ENCODE results near the gene NFKBIL1. TPM values are rescaled to one million over a fixed set of nuclear protein-coding genes. Genes with fewer than 3 reads are reported as not detected.

Gene NFKBIL1, protein sequence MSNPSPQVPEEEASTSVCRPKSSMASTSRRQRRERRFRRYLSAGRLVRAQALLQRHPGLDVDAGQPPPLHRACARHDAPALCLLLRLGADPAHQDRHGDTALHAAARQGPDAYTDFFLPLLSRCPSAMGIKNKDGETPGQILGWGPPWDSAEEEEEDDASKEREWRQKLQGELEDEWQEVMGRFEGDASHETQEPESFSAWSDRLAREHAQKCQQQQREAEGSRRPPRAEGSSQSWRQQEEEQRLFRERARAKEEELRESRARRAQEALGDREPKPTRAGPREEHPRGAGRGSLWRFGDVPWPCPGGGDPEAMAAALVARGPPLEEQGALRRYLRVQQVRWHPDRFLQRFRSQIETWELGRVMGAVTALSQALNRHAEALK
- 23.2 and 33.2 TPM in 2 replicates for total RNA-seq

GRCh38 chr6:31546958-31547726, at the start of gene NFKBIL1:
Gene NFKBIL1 (plus strand): TSS chr6:31547608. CDS start chr6:31547695, 87 bp downstream.

DNA sequence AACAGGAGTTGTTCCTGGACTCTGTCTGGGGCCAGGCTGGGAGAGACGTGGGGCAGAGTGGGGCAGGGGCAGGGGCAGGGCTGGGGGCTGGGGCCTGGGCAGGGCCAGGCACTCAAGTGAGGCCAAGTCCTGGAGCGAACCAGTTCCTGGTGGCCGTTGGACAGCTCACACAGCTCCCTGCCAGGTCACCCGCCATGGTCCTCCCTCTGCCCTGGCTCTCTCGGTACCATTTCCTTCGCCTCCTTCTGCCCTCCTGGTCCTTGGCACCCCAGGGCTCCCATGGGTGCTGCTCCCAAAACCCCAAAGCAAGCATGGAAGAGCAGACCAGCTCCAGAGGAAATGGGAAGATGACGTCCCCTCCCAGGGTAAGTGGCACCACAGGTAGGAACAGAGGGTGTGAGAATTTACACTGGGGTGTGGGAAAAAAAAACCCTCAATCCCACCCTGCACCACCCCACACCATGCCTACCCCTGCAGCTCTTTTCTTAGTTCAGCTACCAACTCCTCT, 18.5 kb upstream of the NFKBIL1 start, which contains the start of gene MCCD1:
MCCD1 (plus strand) TSS at position 142 of the 508 bp plus-strand sequence; CDS start at position 195, 53 bp downstream.

GRCh38 chr6:31541658-31542521, 5.5 kb upstream of the NFKBIL1 start, which contains the start of gene DDX39B:
Gene DDX39B (minus strand): TSS chr6:31542003. CDS start chr6:31540532, 1,471 bp downstream.

DNA sequence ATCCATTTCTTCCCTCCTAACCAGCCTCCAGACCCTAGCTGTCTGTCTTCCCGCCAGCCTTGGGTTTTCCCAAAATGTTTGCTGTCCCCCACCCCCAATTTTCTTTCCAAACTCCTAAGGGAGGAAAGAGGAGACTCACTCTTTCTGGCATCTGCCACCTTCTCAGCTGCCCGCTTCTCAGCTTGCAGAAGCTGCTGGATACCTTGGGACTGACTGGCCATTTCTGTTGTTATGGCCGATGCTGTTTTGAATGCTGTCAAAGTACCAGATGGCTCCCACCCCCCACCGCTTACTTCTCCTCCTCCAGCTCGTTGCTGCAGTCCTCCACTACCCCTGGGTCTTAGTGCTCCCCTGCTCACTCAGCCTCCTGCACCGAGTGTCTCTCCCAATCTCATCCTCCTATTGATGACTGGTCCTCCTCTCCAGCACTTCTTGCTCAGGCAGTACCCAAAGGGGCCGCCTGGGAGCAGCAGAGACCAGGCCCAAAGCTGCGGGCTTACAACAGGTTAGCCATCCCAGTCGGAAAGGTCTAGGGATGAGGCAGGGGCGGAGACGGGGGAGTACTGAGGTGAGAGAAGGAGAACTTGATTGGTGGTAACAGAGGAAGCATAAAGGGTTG, 960 bp upstream of the NFKBIL1 start, which contains the start of gene ATP6V1G2:
ATP6V1G2 (minus strand) TSS at position 270 of the 619 bp plus-strand sequence; CDS start at position 221, 49 bp downstream.

DNA sequence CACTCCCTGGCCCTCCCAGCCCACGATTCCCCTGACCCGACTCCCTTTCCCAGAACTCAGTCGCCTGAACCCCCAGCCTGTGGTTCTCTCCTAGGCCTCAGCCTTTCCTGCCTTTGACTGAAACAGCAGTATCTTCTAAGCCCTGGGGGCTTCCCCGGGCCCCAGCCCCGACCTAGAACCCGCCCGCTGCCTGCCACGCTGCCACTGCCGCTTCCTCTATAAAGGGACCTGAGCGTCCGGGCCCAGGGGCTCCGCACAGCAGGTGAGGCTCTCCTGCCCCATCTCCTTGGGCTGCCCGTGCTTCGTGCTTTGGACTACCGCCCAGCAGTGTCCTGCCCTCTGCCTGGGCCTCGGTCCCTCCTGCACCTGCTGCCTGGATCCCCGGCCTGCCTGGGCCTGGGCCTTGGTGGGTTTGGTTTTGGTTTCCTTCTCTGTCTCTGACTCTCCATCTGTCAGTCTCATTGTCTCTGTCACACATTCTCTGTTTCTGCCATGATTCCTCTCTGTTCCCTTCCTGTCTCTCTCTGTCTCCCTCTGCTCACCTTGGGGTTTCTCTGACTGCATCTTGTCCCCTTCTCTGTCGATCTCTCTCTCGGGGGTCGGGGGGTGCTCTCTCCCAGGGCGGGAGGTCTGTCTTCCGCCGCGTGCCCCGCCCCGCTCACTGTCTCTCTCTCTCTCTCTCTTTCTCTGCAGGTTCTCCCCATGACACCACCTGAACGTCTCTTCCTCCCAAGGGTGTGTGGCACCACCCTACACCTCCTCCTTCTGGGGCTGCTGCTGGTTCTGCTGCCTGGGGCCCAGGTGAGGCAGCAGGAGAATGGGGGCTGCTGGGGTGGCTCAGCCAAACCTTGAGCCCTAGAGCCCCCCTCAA, 24.9 kb downstream of the NFKBIL1 start, which contains the start of gene LTA:
LTA (plus strand) TSS at position 249 of the 871 bp plus-strand sequence; CDS start at position 703, 454 bp downstream.

DNA sequence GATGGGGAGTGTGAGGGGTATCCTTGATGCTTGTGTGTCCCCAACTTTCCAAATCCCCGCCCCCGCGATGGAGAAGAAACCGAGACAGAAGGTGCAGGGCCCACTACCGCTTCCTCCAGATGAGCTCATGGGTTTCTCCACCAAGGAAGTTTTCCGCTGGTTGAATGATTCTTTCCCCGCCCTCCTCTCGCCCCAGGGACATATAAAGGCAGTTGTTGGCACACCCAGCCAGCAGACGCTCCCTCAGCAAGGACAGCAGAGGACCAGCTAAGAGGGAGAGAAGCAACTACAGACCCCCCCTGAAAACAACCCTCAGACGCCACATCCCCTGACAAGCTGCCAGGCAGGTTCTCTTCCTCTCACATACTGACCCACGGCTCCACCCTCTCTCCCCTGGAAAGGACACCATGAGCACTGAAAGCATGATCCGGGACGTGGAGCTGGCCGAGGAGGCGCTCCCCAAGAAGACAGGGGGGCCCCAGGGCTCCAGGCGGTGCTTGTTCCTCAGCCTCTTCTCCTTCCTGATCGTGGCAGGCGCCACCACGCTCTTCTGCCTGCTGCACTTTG, 28.0 kb downstream of the NFKBIL1 start, which contains the start of gene TNF:
TNF (plus strand) TSS at position 231 of the 567 bp plus-strand sequence; CDS start at position 408, 177 bp downstream.

GRCh38 chr6:31582230-31582643, 34.8 kb downstream of the NFKBIL1 start, which contains the start of gene LTB:
Gene LTB (minus strand): TSS chr6:31582424. CDS start chr6:31582417, 7 bp downstream.

GRCh38 chr6:31586008-31586407, 38.6 kb downstream of the NFKBIL1 start, which contains the start of gene LST1:
Gene LST1 (plus strand): TSS chr6:31586277. CDS start chr6:31587300, 1,023 bp downstream.

Small RNA genes within 50 kb of the gene (small RNA-seq; reads per million reads assigned to genes)
- not detected for gene AL663061.1
- gene SNORD117: 2,629 reads per million, percentile 100 among the genes with 10 or more reads in this experiment
- not detected for gene SNORD84

Other genes starting within 250 kb of the NFKBIL1 start
- gene HLA-B, start 190.4 kb upstream of the NFKBIL1 start, total RNA-seq: 380 and 623 TPM in 2 replicates
- gene MICA, start 144.0 kb upstream of the NFKBIL1 start, total RNA-seq: 25.7 and 27.1 TPM in 2 replicates
- 12.9 and 15.9 TPM in 2 replicates for gene MICB, start 49.5 kb upstream of the NFKBIL1 start, total RNA-seq
- not detected in 2 replicates for gene MCCD1, start 18.6 kb upstream of the NFKBIL1 start, total RNA-seq
- gene DDX39B, start 5.6 kb upstream of the NFKBIL1 start, total RNA-seq: 309 and 338 TPM in 2 replicates
- gene ATP6V1G2, start 1.0 kb upstream of the NFKBIL1 start, total RNA-seq: 3.4 and 5.7 TPM in 2 replicates
- gene LTA, start 24.7 kb downstream of the NFKBIL1 start, total RNA-seq: not detected in 2 replicates
- 0.16 TPM in 1 of 2 replicates, not detected in the other for gene TNF, start 28.0 kb downstream of the NFKBIL1 start, total RNA-seq
- not detected in 2 replicates for gene LTB, start 34.8 kb downstream of the NFKBIL1 start, total RNA-seq
- gene LST1, start 38.7 kb downstream of the NFKBIL1 start, total RNA-seq: not detected in 2 replicates
- gene NCR3, start 45.4 kb downstream of the NFKBIL1 start, total RNA-seq: not detected in 2 replicates
- not detected in 2 replicates for gene AIF1, start 67.6 kb downstream of the NFKBIL1 start, total RNA-seq
- gene PRRC2A, start 73.1 kb downstream of the NFKBIL1 start, total RNA-seq: 85.5 and 86.8 TPM in 2 replicates
- gene BAG6, start 105.1 kb downstream of the NFKBIL1 start, total RNA-seq: 203 and 221 TPM in 2 replicates
- gene APOM, start 108.3 kb downstream of the NFKBIL1 start, total RNA-seq: 0.65 and 1.2 TPM in 2 replicates
- 24.4 and 24.5 TPM in 2 replicates for gene C6orf47, start 113.2 kb downstream of the NFKBIL1 start, total RNA-seq
- 18.5 and 18.8 TPM in 2 replicates for gene GPANK1, start 117.4 kb downstream of the NFKBIL1 start, total RNA-seq
- gene CSNK2B, start 118.5 kb downstream of the NFKBIL1 start, total RNA-seq: 117 and 141 TPM in 2 replicates
- 6.3 and 8.4 TPM in 2 replicates for gene LY6G5B, start 122.4 kb downstream of the NFKBIL1 start, total RNA-seq
- gene LY6G5C, start 133.5 kb downstream of the NFKBIL1 start, total RNA-seq: 0.16 TPM in 1 of 2 replicates, not detected in the other
- gene ABHD16A, start 155.7 kb downstream of the NFKBIL1 start, total RNA-seq: 32.8 and 40.7 TPM in 2 replicates
- gene LY6G6F, start 159.3 kb downstream of the NFKBIL1 start, total RNA-seq: not detected in 2 replicates
- not detected in 2 replicates for gene LY6G6D, start 167.7 kb downstream of the NFKBIL1 start, total RNA-seq
- not detected in 2 replicates for gene LY6G6C, start 174.1 kb downstream of the NFKBIL1 start, total RNA-seq
- not detected in 2 replicates for gene MPIG6B, start 175.8 kb downstream of the NFKBIL1 start, total RNA-seq
- 62.3 and 78.3 TPM in 2 replicates for gene DDAH2, start 181.7 kb downstream of the NFKBIL1 start, total RNA-seq
- gene CLIC1, start 188.9 kb downstream of the NFKBIL1 start, total RNA-seq: 499 and 664 TPM in 2 replicates
- 9.6 and 11.7 TPM in 2 replicates for gene MSH5, start 192.4 kb downstream of the NFKBIL1 start, total RNA-seq
- 0.61 TPM in 1 of 2 replicates, not detected in the other for gene SAPCD1, start 215.0 kb downstream of the NFKBIL1 start, total RNA-seq
- gene VWA7, start 229.7 kb downstream of the NFKBIL1 start, total RNA-seq: under 0.01 and 0.97 TPM in 2 replicates
- 48.5 and 60.0 TPM in 2 replicates for gene VARS1, start 248.1 kb downstream of the NFKBIL1 start, total RNA-seq